Chondrocyte (in vitro differentiated cells): ENCODE data around the gene STIM2. TPM values are rescaled to one million over a fixed set of nuclear protein-coding genes. Genes with fewer than 3 reads are reported as not detected.

Source experiments
- DNase-seq: peaks from one replicate; pipeline ENCODE4 v3.0.0; 2021; ENCODE audit warnings: mixed read lengths, low spot score
- H3K27ac Mint-ChIP-seq: one replicate; pipeline ENCODE4 v1.8.0; 2021; ENCODE audit warnings: mild to moderate bottlenecking, moderate library complexity, mixed read lengths; ENCODE audit not compliant: unreplicated experiment
- H3K27me3 Mint-ChIP-seq: 2 replicates; pipeline ENCODE4 v1.8.0; 2021; ENCODE audit warnings: low read depth, mixed read lengths
- H3K36me3 Mint-ChIP-seq: 2 replicates; pipeline ENCODE4 v1.8.0; 2021; ENCODE audit warnings: low read depth, mixed read lengths
- H3K4me1 Mint-ChIP-seq: 2 replicates; pipeline ENCODE4 v1.8.0; 2021; ENCODE audit warnings: low read depth, mild to moderate bottlenecking, mixed read lengths
- H3K4me3 Mint-ChIP-seq: one replicate; pipeline ENCODE4 v1.8.0; 2021; ENCODE audit warnings: mild to moderate bottlenecking, moderate library complexity, mixed read lengths; ENCODE audit not compliant: unreplicated experiment
- H3K9me3 Mint-ChIP-seq: 2 replicates; pipeline ENCODE4 v1.8.0; 2021; ENCODE audit warnings: low read depth, mixed read lengths
- total RNA-seq: library from RNA; stranded (reverse); gene quantifications from 3 replicates; pipeline ENCODE4 v1.2.1, GENCODE V29; 2021
- TF ChIP-seq, protein P1 (sequence below): fragments of 200-600 bp; sonication (generic); IDR thresholded peaks from 2 replicates; pipeline ENCODE4 v1.5.0; 2021; ENCODE audit warnings: antibody characterized with exemption, mild to moderate bottlenecking, moderate library complexity

Gene STIM2
- total RNA-seq, 1 donor from 2014 or later, result 13.5 TPM

GRCh38 chr4:26899991-26900390, 39.4 kb downstream of the STIM2 start:
- Mint-ChIP-seq H3K4me1 (peaks cover 11% of the 10 kb centered on the region), H3K4me3 (no peak overlapping the region), H3K27me3 (no peaks in the 10 kb centered on the region), H3K36me3 (no peaks in the 10 kb centered on the region), H3K27ac (no peak overlapping the region), H3K9me3 (no peaks in the 10 kb centered on the region)
- TF ChIP-seq, protein P1, sequence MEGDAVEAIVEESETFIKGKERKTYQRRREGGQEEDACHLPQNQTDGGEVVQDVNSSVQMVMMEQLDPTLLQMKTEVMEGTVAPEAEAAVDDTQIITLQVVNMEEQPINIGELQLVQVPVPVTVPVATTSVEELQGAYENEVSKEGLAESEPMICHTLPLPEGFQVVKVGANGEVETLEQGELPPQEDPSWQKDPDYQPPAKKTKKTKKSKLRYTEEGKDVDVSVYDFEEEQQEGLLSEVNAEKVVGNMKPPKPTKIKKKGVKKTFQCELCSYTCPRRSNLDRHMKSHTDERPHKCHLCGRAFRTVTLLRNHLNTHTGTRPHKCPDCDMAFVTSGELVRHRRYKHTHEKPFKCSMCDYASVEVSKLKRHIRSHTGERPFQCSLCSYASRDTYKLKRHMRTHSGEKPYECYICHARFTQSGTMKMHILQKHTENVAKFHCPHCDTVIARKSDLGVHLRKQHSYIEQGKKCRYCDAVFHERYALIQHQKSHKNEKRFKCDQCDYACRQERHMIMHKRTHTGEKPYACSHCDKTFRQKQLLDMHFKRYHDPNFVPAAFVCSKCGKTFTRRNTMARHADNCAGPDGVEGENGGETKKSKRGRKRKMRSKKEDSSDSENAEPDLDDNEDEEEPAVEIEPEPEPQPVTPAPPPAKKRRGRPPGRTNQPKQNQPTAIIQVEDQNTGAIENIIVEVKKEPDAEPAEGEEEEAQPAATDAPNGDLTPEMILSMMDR, result no peak
- DNase-seq, result no peak

GRCh38 chr4:26900765-26901164, 40.1 kb downstream of the STIM2 start:
- H3K9me3 Mint-ChIP-seq, result no peaks in the 10 kb centered on the region
- H3K4me1 Mint-ChIP-seq, result peaks cover 11% of the 10 kb centered on the region
- no peaks in the 10 kb centered on the region for H3K27me3 Mint-ChIP-seq
- H3K27ac Mint-ChIP-seq, result no peak overlapping the region
- no peak for DNase-seq
- no peak overlapping the region for H3K4me3 Mint-ChIP-seq
- TF ChIP-seq, protein P1, result no peak
- H3K36me3 Mint-ChIP-seq, result no peaks in the 10 kb centered on the region

GRCh38 chr4:26905172-26905571, 44.5 kb downstream of the STIM2 start:
- Mint-ChIP-seq H3K9me3 (no peaks in the 10 kb centered on the region), H3K4me3 (no peak overlapping the region), H3K27ac (no peak overlapping the region), H3K27me3 (no peaks in the 10 kb centered on the region), H3K4me1 (peaks cover 6% of the 10 kb centered on the region), H3K36me3 (no peaks in the 10 kb centered on the region)
- TF ChIP-seq, protein P1, result no peak
- DNase-seq, result no peak

DNA sequence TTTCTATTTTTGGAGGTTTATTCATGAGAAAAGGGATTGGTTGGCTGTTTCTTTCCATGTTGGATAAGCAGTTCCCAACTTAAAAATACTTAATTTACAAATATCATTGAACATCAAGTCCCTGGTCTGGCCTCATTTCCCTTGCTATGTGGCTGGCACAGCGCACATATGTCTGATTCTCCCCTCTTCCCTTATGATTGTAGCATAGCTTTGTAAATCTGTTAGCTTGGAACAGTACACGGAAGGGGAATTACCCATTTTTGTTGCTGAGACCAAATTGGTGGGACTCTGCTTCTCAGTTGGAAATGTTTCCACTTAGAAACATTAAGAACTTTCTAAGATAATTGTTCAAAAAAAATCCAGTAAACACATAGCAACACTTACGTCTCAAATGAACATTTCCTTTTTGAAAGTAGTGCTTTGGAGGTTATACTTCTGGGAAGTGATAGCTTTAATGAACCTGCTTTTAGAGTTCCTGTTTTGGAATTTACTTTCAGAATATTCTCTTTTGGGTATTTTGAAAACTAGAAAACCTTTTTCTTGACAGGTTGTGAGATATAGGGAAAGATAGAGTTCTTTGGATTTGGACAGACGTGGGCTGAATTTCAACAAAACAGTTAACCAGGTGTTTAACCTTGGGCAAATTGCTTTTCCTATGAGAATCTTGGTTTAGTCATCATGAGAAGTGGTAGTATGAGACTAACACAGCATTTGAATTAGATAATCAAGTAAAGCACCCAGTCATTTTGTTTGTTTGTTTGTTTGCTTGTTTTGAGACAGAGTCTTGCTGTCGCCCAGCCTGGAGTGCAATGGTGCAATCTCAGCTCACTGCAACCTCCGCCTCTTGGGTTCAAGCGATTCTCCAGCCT, 47.3 kb downstream of the STIM2 start:
- Mint-ChIP-seq H3K9me3 (no peaks in the 10 kb centered on the region), H3K4me3 (no peak overlapping the region), H3K27ac (no peak overlapping the region), H3K27me3 (no peaks in the 10 kb centered on the region), H3K4me1 (peaks cover 4% of the 10 kb centered on the region), H3K36me3 (no peaks in the 10 kb centered on the region)
- TF ChIP-seq, protein P1, result no peak
- DNase-seq, result no peak

GRCh38 chr4:26909369-26909768, 48.7 kb downstream of the STIM2 start:
- Mint-ChIP-seq H3K27me3 (no peaks in the 10 kb centered on the region), H3K4me3 (no peak overlapping the region), H3K4me1 (peaks cover 4% of the 10 kb centered on the region), H3K9me3 (no peaks in the 10 kb centered on the region), H3K27ac (no peak overlapping the region), H3K36me3 (no peaks in the 10 kb centered on the region)
- no peak for DNase-seq
- TF ChIP-seq, protein P1, result no peak
